Breast epithelium (tissue), 4 donors: ENCODE measurements around the gene EIF6. TPM values are rescaled to one million over a fixed set of nuclear protein-coding genes. Genes with fewer than 3 reads are reported as not detected.

ENCODE experiments used
- DNase-seq, 2 donors: peaks; one replicate each; pipeline ENCODE4 v3.0.0-alpha.2; 2019; ENCODE audit warnings: low spot score in 2 of 2
- H3K27ac ChIP-seq, 2 donors: fragments of 200-600 bp; sonication (generic) in 1 of 2; one replicate each; pipeline ENCODE4 v1.5.1; 2016 to 2019; ENCODE audit warnings: mild to moderate bottlenecking in 1 of 2
- H3K27me3 ChIP-seq, 2 donors: fragments of 200-600 bp; sonication (generic) in 1 of 2; one replicate each; pipeline versions ENCODE4 v1.5.1 to v1.6.0; 2017 to 2019; ENCODE audit warnings: control low read depth in 1 of 2, mild to moderate bottlenecking in 1 of 2
- H3K36me3 ChIP-seq: fragments of 200-600 bp; one replicate; pipeline ENCODE4 v1.5.1; 2019
- H3K4me1 ChIP-seq, 2 donors: fragments of 200-600 bp; sonication (generic); one replicate each; pipeline ENCODE4 v1.5.1; 2016 to 2019; ENCODE audit warnings: control low read depth in 1 of 2
- H3K4me3 ChIP-seq, 3 donors: fragments of 200-600 bp; sonication (generic); 1 replicate in 2 of 3; 2 replicates in 1 of 3; pipeline ENCODE4 v1.5.1; 2016 to 2019; ENCODE audit warnings: mild to moderate bottlenecking in 3 of 3, moderate library complexity in 2 of 3
- H3K9me3 ChIP-seq, 2 donors: fragments of 200-600 bp; sonication (generic) in 1 of 2; one replicate each; pipeline ENCODE4 v1.5.1; 2016 to 2019; ENCODE audit warnings: control low read depth in 1 of 2
- POLR2A ChIP-seq: fragments of 450-650 bp; IDR thresholded peaks from one replicate; pipeline ENCODE4 v1.6.1; 2016; ENCODE audit warnings: antibody characterized with exemption, mild to moderate bottlenecking, moderate library complexity
- POLR2AphosphoS5 ChIP-seq, 3 donors: sonication (generic); formaldehyde crosslinking; IDR thresholded peaks; one replicate each; pipeline ENCODE4 v1.6.1; 2017; ENCODE audit warnings: antibody characterized with exemption in 3 of 3
- intact Hi-C: fragments of 100-400 bp; cut with DNase I; formaldehyde crosslinking; loops from one replicate; pipeline ENCODE4 v1.15.1; 2023; ENCODE audit warnings: low total_unique reads
- total RNA-seq, 3 donors: library from RNA; depleted of rRNA; stranded (reverse); fragments of >200 nt; gene quantifications; one replicate each; pipeline ENCODE4 v1.1.0, GENCODE V29; 2016
- TF ChIP-seq, protein P1 (sequence below), 3 donors: fragments of 450-650 bp; IDR thresholded peaks; one replicate each; pipeline ENCODE4 v1.5.1; 2016 to 2017; ENCODE audit warnings: antibody characterized with exemption in 3 of 3, mild to moderate bottlenecking in 3 of 3, moderate library complexity in 3 of 3

Gene EIF6
- total RNA-seq, 3 donors from 2014 or later: 81.9 to 98.6 (median 88.0) TPM

DNA sequence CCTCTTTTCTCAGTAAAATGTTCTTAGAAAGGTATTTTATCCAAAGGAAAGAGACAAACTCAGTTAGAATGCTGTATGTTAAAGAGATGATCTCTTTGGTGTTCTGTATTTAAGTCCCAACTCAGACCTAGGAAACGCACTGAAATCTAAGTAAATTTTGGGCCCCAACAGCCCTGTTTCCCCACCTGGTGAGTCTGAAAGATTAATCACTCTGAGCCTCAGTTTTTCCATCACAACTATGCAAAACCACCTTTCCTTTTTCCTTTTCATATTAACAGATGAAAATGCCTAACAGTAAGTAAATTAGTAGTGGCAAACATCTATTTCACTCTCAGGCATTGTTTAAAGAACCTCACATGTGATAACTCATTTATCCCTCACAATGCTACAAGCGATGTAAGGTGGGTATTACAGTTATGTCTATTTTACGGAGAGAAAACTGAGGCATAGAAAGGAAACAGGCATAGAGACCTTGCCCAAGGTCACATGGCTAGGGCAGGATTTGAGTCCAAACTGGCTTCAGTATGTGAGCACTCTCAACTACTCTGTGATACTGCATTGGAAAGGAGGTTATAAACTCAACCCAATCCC lies 43.6 kb upstream of the EIF6 start:
- TF ChIP-seq, protein P1, sequence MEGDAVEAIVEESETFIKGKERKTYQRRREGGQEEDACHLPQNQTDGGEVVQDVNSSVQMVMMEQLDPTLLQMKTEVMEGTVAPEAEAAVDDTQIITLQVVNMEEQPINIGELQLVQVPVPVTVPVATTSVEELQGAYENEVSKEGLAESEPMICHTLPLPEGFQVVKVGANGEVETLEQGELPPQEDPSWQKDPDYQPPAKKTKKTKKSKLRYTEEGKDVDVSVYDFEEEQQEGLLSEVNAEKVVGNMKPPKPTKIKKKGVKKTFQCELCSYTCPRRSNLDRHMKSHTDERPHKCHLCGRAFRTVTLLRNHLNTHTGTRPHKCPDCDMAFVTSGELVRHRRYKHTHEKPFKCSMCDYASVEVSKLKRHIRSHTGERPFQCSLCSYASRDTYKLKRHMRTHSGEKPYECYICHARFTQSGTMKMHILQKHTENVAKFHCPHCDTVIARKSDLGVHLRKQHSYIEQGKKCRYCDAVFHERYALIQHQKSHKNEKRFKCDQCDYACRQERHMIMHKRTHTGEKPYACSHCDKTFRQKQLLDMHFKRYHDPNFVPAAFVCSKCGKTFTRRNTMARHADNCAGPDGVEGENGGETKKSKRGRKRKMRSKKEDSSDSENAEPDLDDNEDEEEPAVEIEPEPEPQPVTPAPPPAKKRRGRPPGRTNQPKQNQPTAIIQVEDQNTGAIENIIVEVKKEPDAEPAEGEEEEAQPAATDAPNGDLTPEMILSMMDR (IDR thresholded peaks at IDR 0.05): no peak
- no peak for TF ChIP-seq POLR2A
- no peak for TF ChIP-seq POLR2AphosphoS5 (IDR thresholded peaks at IDR 0.05)
- H3K27ac ChIP-seq: no peak overlapping the region
- no peaks in the 10 kb centered on the region for H3K36me3 ChIP-seq
- no peaks in the 10 kb centered on the region for H3K27me3 ChIP-seq
- H3K4me3 ChIP-seq: no peak overlapping the region
- intact Hi-C loops: no loop called here
- no peak for DNase-seq
- H3K9me3 ChIP-seq: no peaks in the 10 kb centered on the region
- no peaks in the 10 kb centered on the region for H3K4me1 ChIP-seq

- DNase-seq: no peak
- intact Hi-C loops: no loop called here
- no peaks in the 10 kb centered on the region for H3K4me1 ChIP-seq
- no peak overlapping the region for H3K4me3 ChIP-seq
- H3K36me3 ChIP-seq: no peaks in the 10 kb centered on the region
- no peaks in the 10 kb centered on the region for H3K27me3 ChIP-seq
- no peak overlapping the region for H3K27ac ChIP-seq
- TF ChIP-seq, protein P1 (IDR thresholded peaks at IDR 0.05): no peak
- no peak for TF ChIP-seq POLR2A
- TF ChIP-seq POLR2AphosphoS5 (IDR thresholded peaks at IDR 0.05): no peak
- H3K9me3 ChIP-seq: no peaks in the 10 kb centered on the region
Observed at GRCh38 chr20:35327074-35327976, 42.8 kb upstream of the EIF6 start.

DNA sequence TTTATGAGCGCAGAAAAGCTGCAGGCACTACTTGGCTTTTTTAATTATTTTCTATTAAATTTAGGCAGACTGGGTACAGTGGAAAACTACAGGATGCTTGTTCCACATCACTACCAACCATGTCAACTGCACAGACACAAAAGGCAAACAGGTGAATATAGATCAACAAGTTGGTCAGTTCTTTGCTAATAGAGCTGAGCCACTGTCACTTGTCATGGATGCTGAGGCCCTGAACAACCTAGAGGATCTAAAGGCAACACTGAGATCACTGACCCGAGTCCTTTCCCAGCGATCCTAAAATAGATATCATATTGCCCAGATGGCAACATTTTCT lies 42.1 kb upstream of the EIF6 start:
- intact Hi-C loops: no loop called here
- no peaks in the 10 kb centered on the region for H3K9me3 ChIP-seq
- DNase-seq: no peak
- H3K27me3 ChIP-seq: no peaks in the 10 kb centered on the region
- H3K36me3 ChIP-seq: no peaks in the 10 kb centered on the region
- no peak for TF ChIP-seq POLR2AphosphoS5 (IDR thresholded peaks at IDR 0.05)
- TF ChIP-seq, protein P1 (IDR thresholded peaks at IDR 0.05): no peak
- TF ChIP-seq POLR2A: no peak
- H3K4me3 ChIP-seq: no peak overlapping the region
- H3K4me1 ChIP-seq: no peaks in the 10 kb centered on the region
- H3K27ac ChIP-seq: no peak overlapping the region

GRCh38 chr20:35326021-35326739 lies 41.6 kb upstream of the EIF6 start:
- H3K4me3 ChIP-seq: no peak overlapping the region
- intact Hi-C loops: no loop called here
- TF ChIP-seq, protein P1 (IDR thresholded peaks at IDR 0.05): no peak
- no peak for TF ChIP-seq POLR2A
- no peak for TF ChIP-seq POLR2AphosphoS5 (IDR thresholded peaks at IDR 0.05)
- no peaks in the 10 kb centered on the region for H3K27me3 ChIP-seq
- H3K27ac ChIP-seq: no peak overlapping the region
- no peaks in the 10 kb centered on the region for H3K4me1 ChIP-seq
- H3K9me3 ChIP-seq: no peaks in the 10 kb centered on the region
- DNase-seq: no peak
- H3K36me3 ChIP-seq: no peaks in the 10 kb centered on the region

DNA sequence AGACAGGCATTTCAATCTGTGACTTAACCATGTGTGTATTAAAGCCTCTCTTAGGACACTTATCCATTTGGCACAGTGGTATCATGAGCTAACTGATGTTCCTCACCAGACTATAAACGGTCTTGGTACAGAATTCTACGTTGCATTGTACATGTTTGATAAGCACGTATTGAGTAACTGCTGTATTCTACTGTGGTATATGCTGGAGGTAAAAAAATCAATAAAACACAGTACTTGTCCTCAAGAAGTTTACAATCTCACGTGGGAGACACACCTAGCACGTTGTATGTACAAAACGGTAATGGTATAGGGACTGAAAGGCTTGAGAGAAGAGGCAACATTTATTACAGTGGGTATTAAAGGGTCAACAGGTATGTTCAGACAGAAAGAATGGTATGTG lies 40.8 kb upstream of the EIF6 start:
- DNase-seq: no peak
- TF ChIP-seq POLR2AphosphoS5 (IDR thresholded peaks at IDR 0.05) (no peak), POLR2A (no peak)
- TF ChIP-seq, protein P1 (IDR thresholded peaks at IDR 0.05): no peak
- intact Hi-C loops: no loop called here
- Histone ChIP-seq H3K27ac (no peak overlapping the region), H3K4me1 (no peaks in the 10 kb centered on the region), H3K36me3 (no peaks in the 10 kb centered on the region), H3K9me3 (no peaks in the 10 kb centered on the region), H3K27me3 (no peaks in the 10 kb centered on the region), H3K4me3 (no peak overlapping the region)
